Ramos (cell line): Measurements from ENCODE around the gene PLEKHJ1.
"Not testable (repeated sequence)": the region's sequence is repeated elsewhere in the genome, so short reads cannot be mapped to it uniquely, and the experiment has no call there.

Experiments
- in situ Hi-C: fragments of 300-500 bp; cut with MboI; formaldehyde crosslinking; loops from one replicate; pipeline ENCODE4 v1.14.3; 2022; ENCODE audit warnings: low sequenced_read_pairs; ENCODE audit not compliant: unreplicated experiment

Gene PLEKHJ1

DNA sequence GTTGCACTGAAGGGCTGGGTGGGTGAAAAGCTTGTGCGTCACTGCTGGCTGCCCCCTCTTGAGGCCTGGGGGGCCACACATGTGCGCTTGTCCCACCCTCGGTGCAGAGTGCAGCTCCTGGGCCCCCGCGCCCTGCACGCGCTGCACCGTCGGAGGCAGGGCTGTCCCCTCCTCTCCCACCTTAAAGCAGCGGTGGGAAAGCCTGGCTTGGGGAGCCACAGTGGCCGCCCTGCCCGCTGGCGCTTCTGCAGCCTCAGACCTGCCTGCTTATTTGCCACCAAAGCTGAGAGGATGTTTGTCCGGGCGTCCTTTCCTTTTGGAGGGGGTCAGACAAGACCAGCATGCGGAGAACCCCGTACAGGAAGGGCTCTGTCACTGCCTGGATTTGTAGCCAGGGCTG is 26.7 kb downstream of the PLEKHJ1 start:
- in situ Hi-C loops = no loop called here

DNA sequence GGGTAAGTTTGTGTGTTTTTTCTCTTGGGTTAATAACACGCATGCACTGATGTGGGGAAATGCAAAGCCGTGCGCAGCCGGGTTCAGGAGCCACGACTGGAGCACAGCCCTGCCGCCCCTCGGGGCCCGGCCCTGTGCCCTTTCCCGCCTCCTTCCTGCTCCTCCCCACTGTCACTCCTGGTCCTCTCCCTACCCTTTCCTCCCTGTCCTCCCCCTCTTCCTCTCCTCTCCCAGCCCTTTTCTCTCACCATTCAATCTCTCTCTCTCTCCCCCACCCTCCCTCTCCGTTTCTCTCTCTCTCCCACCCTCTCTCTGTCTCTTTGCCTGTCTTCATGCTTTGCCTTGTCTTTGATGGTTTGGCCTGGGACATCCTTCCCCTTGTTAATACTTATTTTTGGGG is 27.2 kb downstream of the PLEKHJ1 start:
- in situ Hi-C loops = no loop called here

DNA sequence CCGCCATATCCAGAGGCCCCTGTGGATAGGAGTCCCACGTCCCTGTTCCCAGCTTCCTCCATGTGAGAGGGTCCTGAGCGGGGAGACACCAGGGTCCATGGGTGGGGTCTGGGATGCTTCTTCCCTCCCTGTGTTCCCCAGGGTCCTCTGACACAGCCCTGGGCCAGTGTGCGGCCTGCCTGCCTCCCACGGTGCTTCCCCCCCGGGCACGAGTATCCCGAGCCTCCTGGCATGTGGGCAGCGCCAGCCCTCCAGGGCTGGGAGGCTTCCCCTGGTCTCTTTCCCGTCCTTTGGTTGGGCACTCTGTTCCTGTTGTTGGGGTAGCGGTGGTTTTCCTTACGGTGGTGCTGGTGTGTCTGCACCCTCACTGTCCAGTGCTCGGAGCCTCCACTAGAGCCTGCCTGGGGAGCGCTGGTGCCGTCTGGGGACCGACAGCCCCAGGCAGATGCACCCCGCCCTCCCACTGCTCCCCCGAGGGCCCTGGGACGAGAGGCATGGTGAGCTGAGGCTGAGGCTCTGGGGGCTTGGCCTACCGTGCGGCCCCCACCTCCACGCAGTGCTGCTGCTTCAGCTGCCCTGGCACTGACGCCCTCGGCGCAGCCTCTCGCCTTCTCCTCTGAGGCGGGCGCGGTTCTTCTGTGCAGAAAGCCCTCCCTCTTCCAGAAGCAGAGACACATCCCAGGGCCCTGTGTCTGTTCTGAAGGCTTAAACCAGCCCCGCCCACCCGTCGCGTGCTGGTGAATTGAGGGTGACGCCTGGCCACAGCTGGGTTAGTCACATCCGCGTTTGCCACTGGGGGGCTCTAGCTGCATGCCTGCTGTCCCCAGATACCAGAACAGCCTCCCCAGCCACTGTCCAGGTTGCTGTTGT is 27.9 kb downstream of the PLEKHJ1 start:
- in situ Hi-C loops = no loop called here

DNA sequence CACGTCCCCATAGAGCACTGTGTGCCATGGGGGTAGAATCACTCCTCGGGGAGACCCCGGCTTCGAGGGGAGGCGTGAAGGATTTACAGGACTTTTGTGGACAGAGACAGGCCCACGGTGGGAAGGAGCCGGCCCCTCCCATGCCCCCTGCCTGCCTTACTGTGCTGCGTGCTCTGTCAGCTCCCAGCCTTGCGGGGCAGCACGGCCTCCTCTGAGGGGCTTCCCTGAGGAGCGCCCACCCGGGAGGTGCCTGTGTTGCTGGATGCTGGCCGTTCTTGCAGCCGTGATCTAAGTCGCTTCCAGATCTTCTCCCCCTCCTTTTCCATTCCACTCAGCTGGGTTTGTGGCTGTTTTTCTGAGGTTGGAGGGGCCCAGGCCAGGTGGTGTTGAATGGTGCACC is 29.1 kb downstream of the PLEKHJ1 start:
- in situ Hi-C loops = no loop called here

DNA sequence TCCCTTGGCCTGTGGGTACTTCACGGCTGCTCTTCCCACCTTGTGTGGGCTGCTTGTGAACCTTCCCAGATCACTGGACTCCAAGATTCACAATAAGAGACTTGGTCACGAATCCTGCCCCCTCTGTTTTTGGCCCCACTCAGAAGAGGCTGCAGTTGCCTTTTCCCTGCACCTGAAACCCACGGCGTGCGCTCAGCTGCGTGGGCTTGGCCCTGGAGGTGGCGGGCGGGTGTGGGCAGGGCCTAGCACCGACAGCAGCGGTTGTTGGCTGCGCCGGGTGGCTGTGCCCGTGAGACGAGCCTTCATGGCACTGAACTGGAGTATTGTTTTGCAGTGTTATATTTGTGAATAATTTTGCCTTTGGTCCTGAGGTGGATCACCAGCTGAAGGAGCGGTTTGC is 33.8 kb downstream of the PLEKHJ1 start:
- in situ Hi-C loops = no loop called here

DNA sequence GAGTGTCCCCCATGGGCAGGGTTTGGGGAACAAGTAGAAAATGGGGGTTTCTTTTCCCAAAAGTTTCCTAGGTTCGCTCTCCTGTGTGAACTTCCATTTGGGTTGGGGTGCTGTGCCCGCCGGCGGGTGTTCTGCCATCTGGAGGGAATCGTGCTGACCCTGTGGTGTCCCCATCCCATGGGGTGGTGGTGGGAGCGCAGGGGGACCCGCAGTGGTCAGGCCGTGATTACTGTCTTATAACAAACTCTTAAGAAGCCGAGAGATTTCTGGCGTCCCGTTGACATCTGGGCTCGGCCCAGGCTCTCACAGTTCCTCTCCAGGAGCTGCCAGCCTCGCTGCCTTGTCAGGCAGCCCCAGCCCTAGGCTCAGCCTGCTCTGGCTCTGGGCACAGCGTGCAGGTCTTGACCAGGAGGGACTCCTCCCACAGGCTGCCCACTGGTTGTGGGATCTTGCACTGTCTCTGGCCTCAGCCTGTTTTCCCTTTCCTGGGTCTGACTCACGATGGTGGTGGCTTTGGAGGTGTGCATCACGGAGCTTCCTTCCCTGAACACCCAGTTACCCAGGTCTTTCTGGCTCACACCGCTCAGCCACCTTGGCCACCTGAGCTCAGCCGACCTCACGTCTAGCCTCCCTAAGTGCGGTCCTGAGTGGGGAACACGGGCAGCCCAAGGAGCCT is 34.5 kb downstream of the PLEKHJ1 start:
- in situ Hi-C loops = no loop called here

DNA sequence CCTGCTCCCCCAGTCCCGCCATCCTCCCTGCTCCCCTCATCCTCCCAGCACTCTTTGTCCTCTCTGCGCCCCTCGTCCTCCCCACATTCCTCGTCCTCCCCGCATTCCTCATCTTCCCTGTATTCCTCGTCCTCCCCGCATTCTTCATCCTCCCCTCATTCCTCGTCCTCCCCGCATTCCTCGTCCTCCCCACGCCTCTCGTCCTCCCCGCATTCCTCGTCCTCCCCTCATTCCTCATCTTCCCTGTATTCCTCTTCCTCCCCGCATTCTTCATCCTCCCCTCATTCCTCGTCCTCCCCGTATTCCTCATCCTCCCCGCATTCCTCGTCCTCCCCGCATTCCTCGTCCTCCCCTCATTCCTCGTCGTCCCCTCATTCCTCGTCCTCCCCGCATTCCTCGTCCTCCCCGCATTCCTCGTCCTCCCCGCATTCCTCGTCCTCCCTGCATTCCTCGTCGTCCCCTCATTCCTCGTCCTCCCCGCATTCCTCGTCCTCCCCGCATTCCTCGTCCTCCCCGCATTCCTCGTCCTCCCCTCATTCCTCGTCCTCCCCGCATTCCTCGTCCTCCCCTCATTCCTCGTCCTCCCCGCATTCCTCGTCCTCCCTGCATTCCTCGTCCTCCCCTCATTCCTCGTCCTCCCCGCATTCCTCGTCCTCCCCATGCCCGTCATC is 35.4 kb downstream of the PLEKHJ1 start:
- in situ Hi-C loops = not testable (repeated sequence)

DNA sequence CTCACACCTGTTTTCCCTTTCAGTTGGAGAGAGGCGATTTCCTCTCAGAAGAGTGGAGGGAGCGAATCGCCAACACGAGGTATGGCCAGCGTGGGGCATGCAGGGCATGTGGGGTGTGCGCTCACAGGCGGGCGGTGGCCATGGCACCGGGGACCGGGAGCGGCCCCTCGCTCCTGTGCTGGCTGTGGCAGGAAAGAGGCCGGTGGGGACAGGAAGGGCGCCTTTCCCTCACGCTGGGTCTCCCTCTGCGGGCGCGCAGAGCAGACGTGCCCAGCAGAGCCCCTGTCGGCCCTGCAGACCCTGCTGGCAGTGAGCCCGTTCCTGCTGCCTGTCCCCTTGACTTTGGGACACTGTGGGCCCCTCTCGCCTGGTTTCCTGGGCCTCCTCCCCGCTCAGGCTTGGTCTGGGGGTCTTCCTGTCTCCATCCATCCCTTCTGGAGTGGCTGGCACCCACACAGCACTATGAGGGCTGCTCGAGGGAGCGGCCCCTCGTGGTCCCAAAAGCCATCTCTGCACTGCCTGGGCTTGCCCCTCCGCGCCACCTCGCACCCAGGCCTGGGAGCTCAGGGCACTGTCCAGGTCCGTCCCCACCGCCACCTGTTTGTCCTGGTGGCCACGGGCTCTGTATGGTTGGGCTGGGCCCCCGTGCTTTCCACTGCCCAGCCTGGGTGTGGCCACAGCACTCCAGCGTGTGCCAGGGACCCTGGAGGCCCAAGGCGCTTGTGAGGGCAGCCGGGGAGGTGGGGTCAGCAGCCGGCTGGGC is 36.1 kb downstream of the PLEKHJ1 start:
- in situ Hi-C loops = no loop called here

DNA sequence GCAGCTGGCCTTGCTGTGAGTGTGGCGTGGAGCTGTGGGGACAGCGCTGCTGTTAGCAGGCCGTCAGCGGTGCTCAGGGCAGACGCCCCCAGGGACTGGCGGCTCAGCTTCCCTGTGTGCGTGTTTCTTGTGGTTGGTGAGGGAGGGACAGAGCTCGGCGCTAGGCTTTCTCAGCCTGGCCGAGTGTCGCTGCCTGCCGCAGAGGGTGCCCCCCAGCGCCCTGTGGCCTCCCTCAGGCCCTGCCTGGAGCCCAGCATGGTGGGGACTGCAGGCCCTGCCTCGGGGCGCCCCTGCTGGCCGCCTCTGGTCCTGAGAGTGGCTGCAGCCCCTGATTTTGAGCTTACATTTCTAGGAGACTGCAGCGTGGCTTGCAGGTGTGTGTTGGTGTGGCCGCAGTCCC is 36.9 kb downstream of the PLEKHJ1 start:
- in situ Hi-C loops = no loop called here

DNA sequence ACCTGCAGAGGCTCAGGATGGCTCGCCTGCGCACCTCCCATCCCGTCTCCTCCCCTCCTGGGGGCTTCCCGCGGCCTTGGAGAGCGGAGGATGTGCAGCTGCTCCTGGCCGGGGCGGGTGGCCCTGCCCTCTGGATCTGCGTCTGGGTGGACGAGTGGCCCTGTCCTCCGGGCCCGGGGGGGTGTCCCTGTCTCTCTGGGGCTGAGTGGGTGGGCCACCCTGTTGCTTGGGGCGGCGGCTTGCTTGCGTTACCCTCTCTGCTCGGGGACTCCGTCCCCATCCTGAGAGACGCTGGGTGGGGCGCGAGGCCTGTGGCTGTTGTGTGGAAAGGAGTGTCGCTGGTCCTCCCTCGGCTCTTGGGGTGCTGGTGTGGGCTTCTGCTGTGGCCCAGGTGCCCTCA is 37.8 kb downstream of the PLEKHJ1 start:
- in situ Hi-C loops = no loop called here

DNA sequence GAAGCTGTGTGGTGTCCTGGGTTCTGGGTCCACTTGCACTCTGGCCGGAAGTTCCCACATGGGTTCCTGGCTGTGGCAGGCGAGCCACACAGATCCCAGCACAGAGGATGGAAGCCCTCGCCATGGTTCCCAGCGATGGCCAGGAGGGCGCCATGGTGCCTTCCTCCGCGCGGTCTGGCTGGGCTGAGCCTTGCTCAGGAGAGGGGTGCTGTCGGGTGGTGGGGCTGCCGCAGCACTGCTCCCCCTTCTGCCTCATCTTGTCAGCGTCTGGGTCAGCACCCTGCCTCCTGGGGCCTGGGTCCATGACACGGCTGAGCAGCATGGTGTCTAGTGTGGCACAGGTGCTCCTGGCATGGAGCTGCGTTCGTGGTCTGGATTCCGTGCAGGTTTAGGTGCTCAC is 38.9 kb downstream of the PLEKHJ1 start:
- in situ Hi-C loops = no loop called here

DNA sequence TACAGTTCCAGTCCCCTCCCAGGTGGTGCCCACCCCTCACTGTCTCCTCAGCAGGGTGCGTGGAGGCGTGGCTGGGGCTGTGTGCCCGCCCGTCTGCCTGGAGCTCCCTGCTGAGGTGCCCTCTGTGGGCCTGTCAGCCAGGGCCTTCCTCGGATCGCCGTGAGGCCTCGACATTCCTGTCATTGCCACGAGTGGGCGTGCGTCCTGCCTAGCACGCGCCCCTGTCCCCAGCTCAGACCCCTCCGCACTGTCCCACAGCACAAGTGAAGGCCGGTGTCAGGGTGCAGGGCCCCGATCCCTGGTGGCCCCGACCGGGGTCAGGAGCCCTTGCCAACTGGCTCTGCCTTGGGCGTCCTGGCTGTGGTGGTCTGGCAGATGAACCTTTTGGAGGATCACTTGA is 40.2 kb downstream of the PLEKHJ1 start:
- in situ Hi-C loops = no loop called here

DNA sequence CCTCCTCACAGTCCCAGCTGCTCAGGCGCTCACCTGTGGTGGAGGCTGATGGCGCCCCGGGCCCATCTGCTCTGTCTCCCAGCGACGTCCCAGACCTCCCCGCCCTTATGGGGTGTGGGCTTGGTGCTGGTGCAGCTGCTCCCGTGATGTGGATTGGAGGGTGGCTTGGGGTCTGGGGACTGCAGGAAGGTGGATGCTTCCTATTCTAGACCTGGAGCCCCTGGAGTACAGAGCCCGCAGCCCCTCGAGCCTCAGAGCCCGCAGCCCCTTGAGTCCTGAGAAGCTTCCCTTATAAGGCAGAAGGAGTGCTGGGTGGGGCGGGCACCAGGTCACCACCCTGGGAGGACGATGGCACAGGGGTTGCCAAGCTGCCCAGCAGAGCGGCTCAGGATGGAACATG is 40.8 kb downstream of the PLEKHJ1 start:
- in situ Hi-C loops = no loop called here

DNA sequence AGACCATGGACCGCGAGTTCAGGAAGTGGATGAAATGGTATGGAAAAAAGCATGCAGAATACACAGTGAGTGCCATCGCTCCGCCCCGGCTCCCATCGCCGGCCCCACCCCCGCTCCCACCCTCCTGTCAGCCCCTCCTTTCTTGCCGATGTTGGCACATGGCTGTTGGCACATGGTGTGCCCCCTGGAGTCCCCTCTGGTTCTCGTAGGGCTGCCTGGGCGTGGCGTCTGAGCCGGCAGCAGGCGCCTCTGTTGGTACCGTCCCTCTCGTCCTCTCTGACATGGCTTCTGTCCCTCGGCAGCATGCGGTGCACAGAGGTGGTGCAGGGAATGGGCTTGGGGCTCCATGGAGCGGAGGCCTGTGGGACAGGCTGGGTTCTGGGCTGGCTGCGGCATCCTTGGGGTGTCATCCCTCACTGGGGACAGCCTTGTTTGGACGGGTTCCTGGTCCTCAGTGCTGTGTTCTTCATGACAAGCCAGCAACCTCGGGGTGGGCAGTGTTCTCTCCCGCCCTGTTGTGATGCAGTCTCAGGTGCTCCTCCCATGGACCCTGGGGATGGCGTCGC is 41.5 kb downstream of the PLEKHJ1 start:
- in situ Hi-C loops = no loop called here

DNA sequence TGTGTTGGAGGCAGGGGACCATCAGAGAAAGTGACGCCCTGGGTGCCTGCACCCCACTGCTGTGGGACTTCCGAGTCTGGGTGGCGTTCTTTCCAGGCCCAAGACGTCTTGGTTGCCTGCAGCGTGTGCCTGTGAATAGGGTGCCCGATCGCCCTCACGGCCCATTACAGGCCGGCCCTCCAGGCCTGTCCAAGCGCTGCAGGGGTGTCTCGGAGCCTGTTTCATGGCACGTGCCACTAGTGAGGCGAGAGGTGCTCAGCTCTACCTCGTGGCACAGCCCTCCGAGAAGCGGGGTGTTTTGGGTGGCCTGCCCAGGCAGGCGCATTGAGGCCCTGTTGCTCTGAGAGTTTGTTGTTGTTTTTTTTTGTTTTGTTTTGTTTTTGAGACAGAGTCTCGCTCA is 42.3 kb downstream of the PLEKHJ1 start:
- in situ Hi-C loops = no loop called here

DNA sequence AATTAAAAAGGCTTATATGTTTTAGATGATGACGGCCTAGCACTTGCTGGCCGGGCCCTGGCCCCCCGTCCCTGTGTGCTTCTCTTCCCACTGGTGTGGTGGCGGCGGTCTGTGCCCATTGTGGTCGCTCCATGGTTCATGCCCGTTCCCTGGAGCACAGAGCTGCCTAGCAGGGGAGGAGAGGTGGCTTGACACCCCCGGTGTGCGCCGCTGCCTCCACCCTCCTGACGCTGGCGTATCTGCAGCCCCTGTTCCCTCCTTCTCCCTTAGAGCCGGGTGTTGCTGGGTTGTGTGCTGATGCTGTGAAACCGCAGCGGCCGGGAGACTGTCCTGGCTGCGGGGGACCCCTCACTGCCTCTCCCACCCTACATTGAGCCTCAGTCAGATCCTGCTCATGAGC is 43.3 kb downstream of the PLEKHJ1 start:
- in situ Hi-C loops = no loop called here

DNA sequence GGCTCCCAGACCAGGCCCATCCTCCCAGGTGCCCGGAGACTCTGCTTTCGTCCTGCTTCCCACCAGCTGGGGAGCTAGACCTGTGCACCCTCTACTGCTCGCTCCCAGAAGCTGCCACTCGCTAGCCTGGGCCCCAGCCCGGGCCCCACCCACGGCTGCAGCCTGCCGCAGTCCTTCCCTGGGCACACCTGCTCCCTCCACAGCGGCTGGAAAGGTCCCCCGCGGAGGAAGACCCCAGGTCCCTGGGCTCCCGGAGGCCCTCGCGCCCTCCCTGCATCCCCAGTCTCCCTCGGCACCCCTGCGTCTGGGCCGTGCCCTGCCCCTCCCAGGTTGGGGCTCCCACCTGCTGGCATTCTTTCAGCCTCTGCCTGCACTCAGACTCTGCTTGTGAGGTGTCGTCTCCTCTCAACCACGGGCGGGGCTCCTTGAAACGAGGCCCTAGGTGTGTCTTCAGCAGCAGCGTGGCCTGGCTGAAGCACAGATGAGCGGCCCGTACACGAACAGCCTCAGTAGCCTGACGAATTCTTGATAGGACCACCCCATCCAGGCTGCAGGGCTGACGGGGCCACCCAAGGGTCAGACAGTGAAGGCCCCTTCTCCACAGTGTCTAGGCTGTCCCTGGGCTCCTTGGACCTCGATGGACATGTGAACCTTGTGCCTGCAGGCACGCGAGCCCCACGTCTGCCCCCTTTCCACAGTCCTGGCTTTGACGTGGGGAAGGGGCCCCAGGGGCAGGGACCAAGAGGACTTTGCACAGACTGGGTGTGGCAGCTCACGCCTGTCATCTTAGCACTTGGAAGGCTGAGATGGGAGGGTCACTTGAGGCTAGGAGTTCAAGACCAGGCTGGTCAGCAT is 44.4 kb downstream of the PLEKHJ1 start:
- in situ Hi-C loops = no loop called here

DNA sequence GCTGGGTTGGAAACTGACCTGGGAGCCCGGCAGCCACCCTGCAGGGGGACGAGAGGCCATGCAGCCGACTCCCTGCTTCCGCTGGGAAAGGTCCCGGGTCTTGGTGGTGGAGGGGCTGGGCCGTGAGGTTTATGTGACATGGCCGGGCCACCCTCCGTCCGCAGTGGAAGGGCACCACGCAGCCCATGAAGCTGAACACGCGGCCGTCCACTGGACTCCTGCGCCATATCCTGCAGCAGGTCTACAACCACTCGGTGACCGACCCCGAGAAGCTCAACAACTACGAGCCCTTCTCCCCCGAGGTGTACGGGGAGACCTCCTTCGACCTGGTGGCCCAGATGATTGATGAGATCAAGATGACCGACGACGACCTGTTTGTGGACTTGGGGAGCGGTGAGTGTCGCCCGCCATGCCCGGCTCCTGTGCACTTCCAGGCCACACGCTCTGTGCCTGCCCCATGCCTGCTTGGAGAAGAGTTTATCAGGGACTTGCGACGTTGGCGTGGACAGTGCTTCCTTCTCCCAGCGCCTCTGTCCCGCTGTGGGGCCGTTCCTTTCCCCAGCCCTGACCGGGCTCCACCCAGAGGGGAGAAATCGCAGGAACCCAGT is 45.2 kb downstream of the PLEKHJ1 start:
- in situ Hi-C loops = no loop called here

DNA sequence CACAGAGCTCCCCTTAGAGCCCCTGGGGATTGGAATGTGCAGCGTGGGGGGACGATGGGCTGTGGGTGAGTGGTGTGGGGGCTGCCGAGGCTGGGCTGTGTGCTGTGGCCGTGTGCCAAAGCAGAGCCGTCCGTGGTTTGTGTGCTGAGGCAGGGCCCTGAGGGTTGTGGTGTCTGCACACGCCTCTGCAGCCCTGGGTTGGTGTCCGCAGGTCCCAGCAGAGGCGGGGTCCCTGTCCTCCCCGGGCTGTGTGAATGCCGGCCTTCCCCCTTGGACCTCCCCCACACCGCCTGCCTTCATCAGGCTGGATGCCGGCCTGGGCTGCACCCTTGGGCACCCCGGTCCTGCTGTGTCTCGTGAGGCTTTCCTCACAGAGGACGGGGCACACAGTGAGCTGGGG is 46.2 kb downstream of the PLEKHJ1 start:
- in situ Hi-C loops = no loop called here
